ENCODE results near the gene PSMB11.
A peak's percentile ranks its signal among the peaks of the same experiment; 100 is the strongest.

PSMB11 gene

DNA sequence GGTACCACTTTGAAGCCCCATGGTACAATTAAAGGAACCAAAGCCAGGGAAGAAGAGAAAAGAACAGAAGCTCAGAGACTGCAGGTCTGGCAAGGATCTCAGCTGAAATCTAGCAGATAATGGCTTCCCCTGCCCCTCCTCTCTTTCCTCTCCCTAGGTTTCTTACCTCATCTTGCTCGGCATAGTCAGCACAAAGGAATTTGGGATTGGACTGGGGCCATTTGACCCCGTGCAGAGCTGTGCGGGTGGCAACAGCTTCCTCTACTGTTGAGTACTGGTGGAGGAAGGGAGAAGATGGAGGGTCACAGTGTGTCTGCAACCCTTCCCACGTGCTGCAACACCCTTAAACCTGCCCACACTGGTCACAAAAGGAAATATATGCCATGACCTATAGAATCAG lies 20.0 kb downstream of the PSMB11 start:
- TF ChIP-seq, protein P1, sequence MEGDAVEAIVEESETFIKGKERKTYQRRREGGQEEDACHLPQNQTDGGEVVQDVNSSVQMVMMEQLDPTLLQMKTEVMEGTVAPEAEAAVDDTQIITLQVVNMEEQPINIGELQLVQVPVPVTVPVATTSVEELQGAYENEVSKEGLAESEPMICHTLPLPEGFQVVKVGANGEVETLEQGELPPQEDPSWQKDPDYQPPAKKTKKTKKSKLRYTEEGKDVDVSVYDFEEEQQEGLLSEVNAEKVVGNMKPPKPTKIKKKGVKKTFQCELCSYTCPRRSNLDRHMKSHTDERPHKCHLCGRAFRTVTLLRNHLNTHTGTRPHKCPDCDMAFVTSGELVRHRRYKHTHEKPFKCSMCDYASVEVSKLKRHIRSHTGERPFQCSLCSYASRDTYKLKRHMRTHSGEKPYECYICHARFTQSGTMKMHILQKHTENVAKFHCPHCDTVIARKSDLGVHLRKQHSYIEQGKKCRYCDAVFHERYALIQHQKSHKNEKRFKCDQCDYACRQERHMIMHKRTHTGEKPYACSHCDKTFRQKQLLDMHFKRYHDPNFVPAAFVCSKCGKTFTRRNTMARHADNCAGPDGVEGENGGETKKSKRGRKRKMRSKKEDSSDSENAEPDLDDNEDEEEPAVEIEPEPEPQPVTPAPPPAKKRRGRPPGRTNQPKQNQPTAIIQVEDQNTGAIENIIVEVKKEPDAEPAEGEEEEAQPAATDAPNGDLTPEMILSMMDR (IDR thresholded peaks at IDR 0.05; ENCODE audit: insufficient read depth, low read depth, low read length, missing control alignments): no peak
- H3K4me3 ChIP-seq (ENCODE audit: low read length): no peak overlapping the region
- peak; percentile 93 for DNase-seq (ENCODE audit: low read depth)

DNA sequence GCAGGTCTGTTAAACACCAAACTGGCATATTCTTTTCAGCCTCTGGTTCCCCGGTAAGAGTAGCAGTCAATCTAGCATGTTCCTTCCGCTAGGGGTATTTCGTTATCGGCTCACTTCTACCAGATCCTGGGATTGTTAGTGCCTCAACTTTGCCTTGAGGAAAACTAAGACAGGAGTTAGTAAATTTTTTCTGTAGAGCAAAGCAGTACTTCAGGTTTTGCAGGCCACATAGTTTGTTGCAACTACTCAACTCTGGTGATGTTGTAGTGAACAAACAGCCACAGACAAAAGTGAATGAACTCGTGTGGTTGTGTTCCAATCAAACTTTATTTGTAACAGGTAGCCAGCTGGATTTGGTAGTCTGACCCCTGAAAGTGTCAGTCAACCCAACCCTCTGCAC lies 21.6 kb downstream of the PSMB11 start:
- DNase-seq (ENCODE audit: low read depth): peak; percentile 36
- no peak overlapping the region for H3K4me3 ChIP-seq (ENCODE audit: low read length)
- TF ChIP-seq, protein P1 (IDR thresholded peaks at IDR 0.05; ENCODE audit: insufficient read depth, low read depth, low read length, missing control alignments): no peak

DNA sequence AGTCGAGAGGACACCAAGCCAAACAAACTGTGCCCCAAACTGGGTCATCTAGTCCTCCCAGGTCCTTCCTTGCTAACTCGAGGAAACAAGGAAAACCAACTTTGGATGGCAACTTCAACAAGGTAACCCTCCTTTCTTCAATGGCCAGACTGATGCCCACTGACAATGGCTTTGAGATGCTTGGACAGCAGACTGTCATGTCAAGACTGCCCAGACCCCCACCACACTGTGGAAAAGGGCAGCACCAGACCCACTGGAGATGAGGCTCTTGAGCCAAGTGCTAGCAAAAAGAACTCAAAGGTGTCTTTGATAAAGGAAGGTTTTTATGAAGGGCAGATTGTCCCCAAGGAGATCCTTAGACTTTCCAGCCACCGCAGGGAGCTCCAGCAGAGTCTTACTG lies 24.4 kb downstream of the PSMB11 start:
- no peak overlapping the region for H3K4me3 ChIP-seq (ENCODE audit: low read length)
- TF ChIP-seq, protein P1 (IDR thresholded peaks at IDR 0.05; ENCODE audit: insufficient read depth, low read depth, low read length, missing control alignments): no peak
- no peak for DNase-seq (ENCODE audit: low read depth)

DNA sequence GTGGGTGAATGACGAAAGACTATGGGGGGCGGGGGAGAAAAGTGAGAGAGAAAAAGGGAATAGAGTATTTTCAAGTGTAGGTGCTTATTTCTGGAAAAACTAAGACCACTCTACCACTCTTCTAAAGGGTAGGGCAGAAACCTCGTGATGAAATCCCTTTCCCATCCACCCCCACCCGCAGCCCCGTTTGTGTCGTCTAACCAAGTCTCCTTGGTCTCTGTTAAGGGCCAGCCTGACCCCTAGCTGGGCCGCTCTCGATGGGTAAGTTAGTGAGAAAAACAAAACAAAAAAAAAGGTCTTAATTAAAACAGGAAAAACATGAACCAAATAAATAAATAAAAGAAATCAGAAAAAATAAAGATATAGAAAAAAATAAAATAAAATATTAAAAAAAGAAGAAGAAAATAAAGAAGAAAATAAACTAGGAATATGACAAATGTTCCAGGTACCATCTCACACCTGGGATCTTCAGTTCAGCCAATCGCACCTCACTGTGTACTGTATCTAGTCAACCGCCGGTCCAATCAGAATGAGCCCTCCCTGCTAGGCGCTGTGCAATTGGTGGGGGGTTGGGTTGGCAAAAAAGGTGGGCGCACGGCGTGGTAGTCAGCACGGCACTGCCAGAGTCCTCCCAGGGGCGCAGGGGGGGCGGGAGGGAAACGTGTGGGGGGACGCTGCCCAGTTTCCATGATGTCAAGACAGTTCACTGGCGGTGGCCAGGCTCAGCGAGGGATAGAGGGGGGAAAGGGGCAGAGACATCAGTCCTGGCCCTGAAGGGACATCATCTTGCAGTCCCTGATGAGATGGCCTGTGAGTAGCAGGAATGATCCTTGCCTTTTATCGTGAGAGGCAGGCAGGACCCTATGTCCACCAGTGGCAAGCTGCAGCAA lies 25.1 kb downstream of the PSMB11 start:
- TF ChIP-seq, protein P1 (IDR thresholded peaks at IDR 0.05; ENCODE audit: insufficient read depth, low read depth, low read length, missing control alignments): no peak
- DNase-seq (ENCODE audit: low read depth): no peak
- no peak overlapping the region for H3K4me3 ChIP-seq (ENCODE audit: low read length)

DNA sequence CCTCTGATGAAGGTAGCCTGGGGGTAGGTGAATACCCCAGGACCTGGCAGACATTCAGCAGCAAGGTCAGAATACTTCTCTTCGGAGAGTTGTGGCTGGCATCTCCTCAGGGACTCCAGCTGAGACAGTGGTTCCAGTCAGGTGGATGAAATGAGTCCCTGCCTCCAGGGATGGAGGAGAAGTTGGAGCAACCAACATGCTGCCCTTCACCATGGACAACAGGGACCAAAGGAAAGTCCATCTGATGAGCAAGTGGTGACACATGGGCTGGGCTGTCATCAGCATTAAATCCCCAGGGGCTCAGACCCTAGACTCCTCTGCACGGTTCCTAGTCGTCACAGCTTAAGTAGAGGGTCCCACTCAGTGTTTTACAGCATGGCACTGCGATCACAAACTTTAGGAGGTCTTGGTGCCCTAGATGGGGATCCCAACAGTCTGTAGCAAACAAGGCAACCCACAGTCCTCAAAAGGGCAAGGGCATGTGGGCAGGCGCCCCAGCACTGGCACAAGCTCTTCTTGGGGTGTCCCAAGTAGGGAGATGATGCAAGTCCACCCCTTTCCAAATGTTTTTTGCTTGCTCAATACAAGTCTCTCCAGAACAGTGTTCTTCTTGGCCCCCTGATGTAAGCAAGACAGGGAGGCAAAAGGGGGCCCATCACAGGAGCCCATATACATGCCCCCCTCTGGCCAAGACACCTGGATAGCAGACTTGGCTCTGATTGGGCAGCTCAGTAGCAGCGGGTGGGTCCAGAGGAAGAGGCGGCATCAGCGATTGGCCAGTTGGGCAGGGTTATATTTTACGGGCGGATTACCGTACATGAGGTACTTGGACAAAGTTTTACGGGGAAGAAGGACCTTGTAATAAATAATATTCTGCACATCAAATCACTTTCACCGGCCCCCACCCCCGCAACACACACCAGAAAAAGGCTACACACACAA lies 26.1 kb downstream of the PSMB11 start:
- no peak for DNase-seq (ENCODE audit: low read depth)
- TF ChIP-seq, protein P1 (IDR thresholded peaks at IDR 0.05; ENCODE audit: insufficient read depth, low read depth, low read length, missing control alignments): no peak
- no peak overlapping the region for H3K4me3 ChIP-seq (ENCODE audit: low read length)

DNA sequence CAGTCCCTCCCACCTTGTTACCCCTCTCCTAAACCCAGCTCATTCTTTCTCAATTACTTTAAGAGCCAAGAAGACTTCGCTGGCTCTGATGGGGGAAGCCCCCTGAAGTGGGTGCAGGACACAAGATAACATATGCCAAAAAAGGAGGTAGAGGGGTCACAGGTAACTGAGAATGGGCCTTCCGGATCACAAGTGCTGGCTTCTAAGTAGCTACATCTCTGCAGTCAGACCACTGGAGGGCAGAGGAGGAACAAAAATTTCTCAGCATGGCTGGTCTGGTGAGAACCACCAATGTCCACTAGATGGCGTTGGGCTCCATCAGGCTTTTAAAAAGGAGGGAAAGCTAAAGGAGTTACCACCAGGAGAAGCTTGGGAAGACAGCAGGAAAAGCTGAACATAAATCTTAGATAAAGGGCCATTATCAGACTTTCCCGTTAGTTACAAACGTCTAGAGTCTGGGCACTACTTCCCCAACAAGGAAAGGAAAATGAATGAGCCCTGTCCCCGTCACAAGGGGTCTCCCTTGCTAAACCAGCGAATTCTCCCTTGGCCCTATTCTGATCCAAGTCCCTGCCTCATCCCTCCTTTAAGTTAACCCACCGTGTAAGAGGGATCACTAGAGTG lies 26.9 kb downstream of the PSMB11 start:
- H3K4me3 ChIP-seq (ENCODE audit: low read length): no peak overlapping the region
- peak; percentile 94 for DNase-seq (ENCODE audit: low read depth)
- TF ChIP-seq, protein P1 (IDR thresholded peaks at IDR 0.05; ENCODE audit: insufficient read depth, low read depth, low read length, missing control alignments): peak; percentile 100

Data from epithelial cell of esophagus (primary cell).